Measurements from ENCODE around the gene PAFAH1B2. TPM values are rescaled to one million over a fixed set of nuclear protein-coding genes. Genes with fewer than 3 reads are reported as not detected.
A peak's percentile ranks its signal among the peaks of the same experiment; 100 is the strongest.

The PAFAH1B2 gene
- total and polyA plus RNA-seq, 2 of the 8 experiments (the other 6 are each of a cell fraction or from before 2014, with no cell fraction given), result 38.2 to 161 TPM

- TF ChIP-seq ATF2 (IDR thresholded peaks at IDR 0.05; ENCODE audit: low read length), result peak; percentile 38; the same call in 1 of the 2 replicates
- no peak for TF ChIP-seq SUZ12 (IDR thresholded peaks at IDR 0.05; ENCODE audit: low read length)
- 0 out of 2 replicates have a peak, but pooled peaks have one; percentile 2 for TF ChIP-seq YY1 (IDR thresholded peaks at IDR 0.05; ENCODE audit: low read depth, low read length)
- peak; percentile 89 for TF ChIP-seq MAX (IDR thresholded peaks at IDR 0.05)
- TF ChIP-seq NRF1 (IDR thresholded peaks at IDR 0.05; ENCODE audit: low read depth, low read length), result no peak
- no peak for TF ChIP-seq JUND (IDR thresholded peaks at IDR 0.05; ENCODE audit: low read length)
- TF ChIP-seq RXRA (IDR thresholded peaks at IDR 0.05; ENCODE audit: insufficient read depth, low read depth, low read length), result no peak
- TF ChIP-seq NANOG (IDR thresholded peaks at IDR 0.05; ENCODE audit: insufficient read depth, low read depth, low read length, poor library complexity, severe bottlenecking), result no peak
- no peak for TF ChIP-seq SP4 (IDR thresholded peaks at IDR 0.05; ENCODE audit: low read length)
- no peak for TF ChIP-seq EZH2 (IDR thresholded peaks at IDR 0.05; ENCODE audit: low read depth, low read length, severe bottlenecking)
- no peak for TF ChIP-seq POU5F1 (IDR thresholded peaks at IDR 0.05; ENCODE audit: low read depth, low read length)
- no peak for TF ChIP-seq SAP30 (IDR thresholded peaks at IDR 0.05; ENCODE audit: insufficient read depth, insufficient replicate concordance, low read length)
- TF ChIP-seq SRF (IDR thresholded peaks at IDR 0.05; ENCODE audit: low read depth, low read length), result no peak
- peak; percentile 71 for TF ChIP-seq KDM4A (IDR thresholded peaks at IDR 0.05; ENCODE audit: low read depth, low read length, severe bottlenecking)
- TF ChIP-seq RBBP5 (IDR thresholded peaks at IDR 0.05; ENCODE audit: borderline replicate concordance, low read depth, low read length), result no peak; the same call in 1 of the 2 replicates
- TF ChIP-seq RNF2 (IDR thresholded peaks at IDR 0.05; ENCODE audit: borderline replicate concordance, low read depth, low read length, missing control alignments, poor library complexity, severe bottlenecking), result no peak
- TF ChIP-seq TAF7 (optimal IDR thresholded peaks at IDR 0.05; ENCODE audit: borderline replicate concordance, low read depth, low read length), result no peak
- no peak for TF ChIP-seq FOSL1 (IDR thresholded peaks at IDR 0.05; ENCODE audit: insufficient read depth, low read depth, low read length)
- TF ChIP-seq CEBPB (IDR thresholded peaks at IDR 0.05; ENCODE audit: low read depth, low read length), result no peak
- no peak for TF ChIP-seq TCF12 (IDR thresholded peaks at IDR 0.05; ENCODE audit: low read depth, low read length)
- 0 out of 2 replicates have a peak, but pooled peaks have one; percentile 39 for TF ChIP-seq SP1 (IDR thresholded peaks at IDR 0.05; ENCODE audit: low read depth, low read length)
- TF ChIP-seq EGR1 (IDR thresholded peaks at IDR 0.05; ENCODE audit: borderline replicate concordance, low read depth, low read length), result no peak
- no peak; the same call in 1 of the 2 replicates for TF ChIP-seq CHD2 (IDR thresholded peaks at IDR 0.05; ENCODE audit: low read length)
Observed at GRCh38 chr11:117143871-117144476, at the start of gene PAFAH1B2 (continued).

Data from H1 (cell line).